Thoracic aorta (tissue), 2 donors: Measurements from ENCODE around the gene EIF6. TPM values are rescaled to one million over a fixed set of nuclear protein-coding genes. Genes with fewer than 3 reads are reported as not detected.

Experiments used
- ATAC-seq: fragments of 150-250 bp; one replicate; pipeline ENCODE4 v1.8.0; 2017; ENCODE audit warnings: low read depth; ENCODE audit not compliant: insufficient number of reproducible peaks, low FRiP score
- DNase-seq: peaks from one replicate; pipeline ENCODE4 v3.0.0-alpha.2; 2020; ENCODE audit warnings: low spot score
- H3K27ac ChIP-seq, 2 donors: fragments of 200-600 bp; sonication (generic); 1 replicate in 1 of 2; 2 replicates in 1 of 2; pipeline ENCODE4 v1.5.1; 2016; ENCODE audit warnings: mild to moderate bottlenecking in 2 of 2, moderate library complexity in 2 of 2
- H3K27me3 ChIP-seq: fragments of 200-600 bp; sonication (generic); replicated peaks from 2 replicates; pipeline ENCODE4 v1.6.0; 2016; ENCODE audit warnings: mild to moderate bottlenecking; ENCODE audit not compliant: insufficient read depth
- H3K36me3 ChIP-seq: fragments of 200-600 bp; sonication (generic); one replicate; pipeline ENCODE4 v1.5.1; 2016
- H3K4me1 ChIP-seq, 2 donors: fragments of 200-600 bp; sonication (generic); 1 replicate in 1 of 2; 2 replicates in 1 of 2; pipeline versions ENCODE4 v1.5.1 to v1.6.0; 2016; ENCODE audit warnings: low read depth in 2 of 2, mild to moderate bottlenecking in 1 of 2; ENCODE audit not compliant: control insufficient read depth in 1 of 2
- H3K4me3 ChIP-seq: fragments of 200-600 bp; sonication (generic); 2 replicates; pipeline ENCODE4 v1.5.1; 2016; ENCODE audit warnings: mild to moderate bottlenecking
- H3K9me3 ChIP-seq: fragments of 200-600 bp; sonication (generic); 2 replicates; pipeline ENCODE4 v1.5.1; 2016
- CTCF ChIP-seq: fragments of 200-600 bp; sonication (generic); IDR thresholded peaks from one replicate; pipeline ENCODE4 v1.5.1; 2019; ENCODE audit warnings: antibody characterized with exemption
- total RNA-seq, 2 donors: library from RNA; depleted of rRNA; stranded (reverse); fragments of >200 nt; gene quantifications; one replicate each; pipeline versions ENCODE4 v1.1.0 to v1.2.3, GENCODE V29; 2016

EIF6 gene
- total RNA-seq, 2 donors from 2014 or later: 46.2 to 76.6 TPM

- Histone ChIP-seq H3K9me3 (no peaks in the 10 kb centered on the region), H3K27ac (no peak overlapping the region), H3K36me3 (peaks cover 16% of the 10 kb centered on the region)
Measured at GRCh38 chr20:35275741-35276251, 8.8 kb downstream of the EIF6 start.

GRCh38 chr20:35274172-35275092, 10.1 kb downstream of the EIF6 start:
- no peak for ATAC-seq
- Histone ChIP-seq H3K9me3 (no peaks in the 10 kb centered on the region), H3K27ac (no peak overlapping the region), H3K4me1 (peaks cover 13 to 32% of the 10 kb centered on the region in 2 donors), H3K27me3 (no peaks in the 10 kb centered on the region), H3K4me3 (no peak overlapping the region), H3K36me3 (peaks cover 19% of the 10 kb centered on the region)
- DNase-seq: no peak
- TF ChIP-seq CTCF: no peak

More at GRCh38 chr20:35275741-35276251, 8.8 kb downstream of the EIF6 start:
- H3K27me3 ChIP-seq: no peaks in the 10 kb centered on the region
- TF ChIP-seq CTCF: no peak
- no peak for DNase-seq
- peaks cover 13 to 29% of the 10 kb centered on the region in 2 donors for H3K4me1 ChIP-seq
- ATAC-seq: no peak
- no peak overlapping the region for H3K4me3 ChIP-seq

- Histone ChIP-seq H3K27me3 (no peaks in the 10 kb centered on the region), H3K27ac (no peak overlapping the region), H3K9me3 (no peaks in the 10 kb centered on the region), H3K4me3 (no peak overlapping the region), H3K4me1 (peaks cover 13 to 38% of the 10 kb centered on the region in 2 donors), H3K36me3 (peaks cover 20% of the 10 kb centered on the region)
- no peak for TF ChIP-seq CTCF
- ATAC-seq (no peak), DNase-seq (no peak)
Measured at GRCh38 chr20:35273449-35274171, 11.0 kb downstream of the EIF6 start.

- Histone ChIP-seq H3K27me3 (no peaks in the 10 kb centered on the region), H3K27ac (no peak overlapping the region), H3K9me3 (no peaks in the 10 kb centered on the region), H3K36me3 (peaks cover 23% of the 10 kb centered on the region), H3K4me1 (peaks cover 12 to 30% of the 10 kb centered on the region in 2 donors), H3K4me3 (no peak overlapping the region)
- DNase-seq (no peak), ATAC-seq (no peak)
- TF ChIP-seq CTCF: no peak
Measured at GRCh38 chr20:35271904-35272303, 12.7 kb downstream of the EIF6 start.
